A549 (cell line): ENCODE data around the gene ACYP1.

ENCODE experiments used
- BCL3 ChIP-seq: fragments of >200 bp; sonication (Bioruptor Twin); formaldehyde crosslinking; IDR thresholded peaks from 3 replicates; pipeline ENCODE4 v1.6.1; 2016
- JUN ChIP-seq, 2 experiments: fragments of >200 bp; sonication (Bioruptor Twin); formaldehyde crosslinking; IDR thresholded peaks; 2 replicates in 1 of 2; 3 replicates in 1 of 2; pipeline ENCODE4 v1.6.1; 2016 to 2017
- MAFK ChIP-seq: fragments of 450-650 bp; IDR thresholded peaks from 2 replicates; pipeline ENCODE4 v1.6.1; 2014; ENCODE audit not compliant: partially characterized antibody
- NR3C1 ChIP-seq: fragments of >200 bp; sonication (Bioruptor Twin); formaldehyde crosslinking; IDR thresholded peaks from 3 replicates; pipeline ENCODE4 v1.6.1; 2017
- POLR2A ChIP-seq: IDR thresholded peaks from 2 replicates; pipeline ENCODE4 v1.6.1; 2012; ENCODE audit warnings: mild to moderate bottlenecking, low read length
- REST ChIP-seq: fragments of 200-600 bp; sonication (generic); IDR thresholded peaks from 2 replicates; pipeline ENCODE4 v1.6.1; 2016; ENCODE audit warnings: antibody characterized with exemption, mild to moderate bottlenecking, moderate library complexity
- SMC3 ChIP-seq: fragments of >200 bp; sonication (Bioruptor Twin); formaldehyde crosslinking; IDR thresholded peaks from 3 replicates; pipeline ENCODE4 v1.6.1; 2018; ENCODE audit warnings: inconsistent platforms
- TF ChIP-seq, protein P1 (sequence below): fragments of >200 bp; sonication (Bioruptor Twin); formaldehyde crosslinking; IDR thresholded peaks from 3 replicates; pipeline ENCODE4 v1.5.1; 2016
- TF ChIP-seq, protein P2 (sequence below): IDR thresholded peaks from 2 replicates; pipeline ENCODE4 v1.6.1; 2012

DNA sequence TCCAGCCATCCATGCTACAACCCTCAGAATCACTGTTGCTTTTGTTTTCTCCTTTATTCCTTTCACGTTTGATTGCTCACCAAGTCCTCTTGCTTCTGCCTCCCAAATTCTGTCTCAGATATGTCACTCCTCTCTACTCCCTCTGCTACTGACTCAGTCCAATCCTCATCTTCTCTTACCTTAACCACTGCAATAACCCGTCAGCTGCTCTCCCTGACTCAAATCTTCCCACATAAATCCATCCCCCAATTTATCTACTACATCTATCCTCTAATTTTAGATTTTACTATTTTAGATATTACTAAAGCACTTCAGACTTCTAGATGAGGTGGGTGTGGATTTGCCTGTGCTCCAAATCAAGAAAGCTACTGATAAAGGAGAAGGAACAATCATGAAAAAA, 37.9 kb downstream of the ACYP1 start:
- no peak for TF ChIP-seq SMC3
- no peak for TF ChIP-seq MAFK
- TF ChIP-seq, protein P1, sequence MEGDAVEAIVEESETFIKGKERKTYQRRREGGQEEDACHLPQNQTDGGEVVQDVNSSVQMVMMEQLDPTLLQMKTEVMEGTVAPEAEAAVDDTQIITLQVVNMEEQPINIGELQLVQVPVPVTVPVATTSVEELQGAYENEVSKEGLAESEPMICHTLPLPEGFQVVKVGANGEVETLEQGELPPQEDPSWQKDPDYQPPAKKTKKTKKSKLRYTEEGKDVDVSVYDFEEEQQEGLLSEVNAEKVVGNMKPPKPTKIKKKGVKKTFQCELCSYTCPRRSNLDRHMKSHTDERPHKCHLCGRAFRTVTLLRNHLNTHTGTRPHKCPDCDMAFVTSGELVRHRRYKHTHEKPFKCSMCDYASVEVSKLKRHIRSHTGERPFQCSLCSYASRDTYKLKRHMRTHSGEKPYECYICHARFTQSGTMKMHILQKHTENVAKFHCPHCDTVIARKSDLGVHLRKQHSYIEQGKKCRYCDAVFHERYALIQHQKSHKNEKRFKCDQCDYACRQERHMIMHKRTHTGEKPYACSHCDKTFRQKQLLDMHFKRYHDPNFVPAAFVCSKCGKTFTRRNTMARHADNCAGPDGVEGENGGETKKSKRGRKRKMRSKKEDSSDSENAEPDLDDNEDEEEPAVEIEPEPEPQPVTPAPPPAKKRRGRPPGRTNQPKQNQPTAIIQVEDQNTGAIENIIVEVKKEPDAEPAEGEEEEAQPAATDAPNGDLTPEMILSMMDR = no peak
- no peak for TF ChIP-seq JUN (IDR thresholded peaks at IDR 0.05)
- no peak for TF ChIP-seq BCL3
- TF ChIP-seq, protein P2, sequence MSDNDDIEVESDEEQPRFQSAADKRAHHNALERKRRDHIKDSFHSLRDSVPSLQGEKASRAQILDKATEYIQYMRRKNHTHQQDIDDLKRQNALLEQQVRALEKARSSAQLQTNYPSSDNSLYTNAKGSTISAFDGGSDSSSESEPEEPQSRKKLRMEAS = no peak
- no peak for TF ChIP-seq REST
- no peak for TF ChIP-seq NR3C1
- TF ChIP-seq POLR2A = no peak
